ENCODE results near the gene CFAP100.

GRCh38 chr3:126390751-126391150 is 4.0 kb upstream of the CFAP100 start:
- no peak for TF ChIP-seq GATA2 (IDR thresholded peaks at IDR 0.05; ENCODE audit: low read depth, low read length)
- TF ChIP-seq GATA3 (IDR thresholded peaks at IDR 0.05; ENCODE audit: low read depth, low read length): no peak
